Upper lobe of left lung (tissue), 4 donors: ENCODE measurements around the gene SF3B6.

Experiments
- CTCF ChIP-seq, 6 experiments: fragments of 450-650 bp in 4 of 6; fragments of 200-600 bp in 2 of 6; sonication (generic) in 2 of 6; IDR thresholded peaks; one replicate each; pipeline ENCODE4 v1.5.1; 2016 to 2019; ENCODE audit warnings: antibody characterized with exemption in 6 of 6
- EP300 ChIP-seq, 4 donors: sonication (generic); formaldehyde crosslinking; IDR thresholded peaks; one replicate each; pipeline ENCODE4 v1.5.1; 2017; ENCODE audit warnings: antibody characterized with exemption in 4 of 4, control low read depth in 2 of 4
- POLR2A ChIP-seq, 4 donors: fragments of 450-650 bp; IDR thresholded peaks; one replicate each; pipeline ENCODE4 v1.5.1; 2016 to 2017; ENCODE audit warnings: antibody characterized with exemption in 4 of 4, mild to moderate bottlenecking in 2 of 4
- POLR2AphosphoS5 ChIP-seq, 2 donors: sonication (generic); formaldehyde crosslinking; IDR thresholded peaks; one replicate each; pipeline ENCODE4 v1.5.1; 2017; ENCODE audit warnings: antibody characterized with exemption in 2 of 2

GRCh38 chr2:24052951-24053350 is 23.2 kb downstream of the SF3B6 start:
- TF ChIP-seq CTCF (IDR thresholded peaks at IDR 0.05) = no peak
- TF ChIP-seq POLR2A (IDR thresholded peaks at IDR 0.05) = no peak
- no peak for TF ChIP-seq POLR2AphosphoS5 (IDR thresholded peaks at IDR 0.05)
- no peak for TF ChIP-seq EP300 (IDR thresholded peaks at IDR 0.05)
